CD4-positive, alpha-beta memory T cell (primary cell): ENCODE results near the gene C3. TPM values are rescaled to one million over a fixed set of nuclear protein-coding genes. Genes with fewer than 3 reads are reported as not detected.

Source experiments
- CTCF ChIA-PET: fragments of 350-600 bp; sonication (Branson Sonifier 250); formaldehyde crosslinking; loops from one replicate; lab custom pipeline; 2021; ENCODE audit warnings: inconsistent platforms; ENCODE audit not compliant: partially characterized antibody; lab: Charles Lee
- POLR2A ChIA-PET: fragments of 350-600 bp; sonication (Branson Sonifier 250); formaldehyde crosslinking; loops from one replicate; lab custom pipeline; 2021; ENCODE audit not compliant: partially characterized antibody; lab: Charles Lee
- DNase-seq, 5 donors: peaks; one replicate each; pipeline versions ENCODE4 v3.0.0 to v3.0.0-alpha.2; 2020 to 2022; ENCODE audit warnings: mixed read lengths in 1 of 5
- H3K27ac ChIP-seq: one replicate; pipeline ENCODE4 v1.7.0; 2013; ENCODE audit warnings: low read depth, low read length
- H3K27me3 ChIP-seq: 2 replicates; pipeline ENCODE4 v1.7.0; 2013; ENCODE audit warnings: mild to moderate bottlenecking, low read length, moderate library complexity; ENCODE audit not compliant: insufficient read depth
- H3K36me3 ChIP-seq: 2 replicates; pipeline ENCODE4 v1.7.0; 2013; ENCODE audit warnings: mild to moderate bottlenecking, low read length, moderate library complexity; ENCODE audit not compliant: insufficient read depth
- H3K4me1 ChIP-seq: 2 replicates; pipeline ENCODE4 v1.7.0; 2013; ENCODE audit warnings: mild to moderate bottlenecking, low read length, moderate library complexity; ENCODE audit not compliant: insufficient read depth
- H3K4me3 ChIP-seq, 2 donors: one replicate each; pipeline ENCODE4 v1.7.0; 2013; ENCODE audit warnings: low read length in 2 of 2, mild to moderate bottlenecking in 1 of 2
- H3K9me3 ChIP-seq, 2 donors: one replicate each; pipeline ENCODE4 v1.7.0; 2013; ENCODE audit warnings: low read length in 2 of 2, control low read depth in 1 of 2; ENCODE audit not compliant: control insufficient read depth in 1 of 2
- H3K27ac Mint-ChIP-seq, 7 donors: one replicate each; pipeline ENCODE4 v1.8.0; 2020 to 2021; ENCODE audit warnings: mixed read lengths in 7 of 7, mild to moderate bottlenecking in 6 of 7, inconsistent platforms in 3 of 7, moderate library complexity in 3 of 7
- H3K27me3 Mint-ChIP-seq, 2 donors: one replicate each; pipeline ENCODE4 v1.8.0; 2020 to 2021; ENCODE audit warnings: mixed read lengths in 2 of 2
- H3K36me3 Mint-ChIP-seq, 2 donors: one replicate each; pipeline ENCODE4 v1.8.0; 2020 to 2021; ENCODE audit warnings: mixed read lengths in 2 of 2, inconsistent platforms in 1 of 2, mild to moderate bottlenecking in 1 of 2
- H3K4me1 Mint-ChIP-seq, 4 donors: one replicate each; pipeline ENCODE4 v1.8.0; 2020 to 2021; ENCODE audit warnings: mixed read lengths in 4 of 4, mild to moderate bottlenecking in 1 of 4
- H3K4me3 Mint-ChIP-seq, 8 donors: one replicate each; pipeline ENCODE4 v1.8.0; 2020 to 2021; ENCODE audit warnings: mixed read lengths in 8 of 8, mild to moderate bottlenecking in 7 of 8, moderate library complexity in 6 of 8, inconsistent platforms in 3 of 8
- H3K9me3 Mint-ChIP-seq, 8 donors: one replicate each; pipeline ENCODE4 v1.8.0; 2020 to 2021; ENCODE audit warnings: mixed read lengths in 8 of 8, mild to moderate bottlenecking in 5 of 8, inconsistent platforms in 3 of 8, moderate library complexity in 1 of 8
- intact Hi-C: fragments of 100-400 bp; cut with micrococcal nuclease; formaldehyde crosslinking; loops from one replicate; pipeline ENCODE4 v1.15.1; 2023
- microRNA-seq: library from miRNA; unstranded; fragments of <30 nt; microRNA quantifications from one replicate; pipeline ENCODE4 v1.2.0, GENCODE V29; 2021; ENCODE audit warnings: borderline replicate concordance, borderline number of aligned reads, borderline microRNAs expressed, mixed read lengths
- polyA plus RNA-seq, 2 donors: library from polyadenylated mRNA; unstranded; fragments of 300-500 nt; fragmentation: Illumina TruSeq; gene quantifications; one replicate each; pipeline ENCODE4 v1.2.3, GENCODE V29; 2021
- total RNA-seq, 2 experiments: library from RNA; stranded (reverse); gene quantifications; one replicate each; pipeline ENCODE4 v1.2.3, GENCODE V29; 2021

The C3 gene
- total and polyA plus RNA-seq, 4 experiments from 2014 or later = 1.5 to 2.2 TPM; not detected in 2

GRCh38 chr19:6632002-6632621 is 88.3 kb downstream of the C3 start:
- H3K27ac Mint-ChIP-seq = peak overlapping the region in 3 of 7 donors; percentile 3 to 24 (median 22)
- H3K27me3 ChIP-seq = no peaks in the 10 kb centered on the region
- ChIA-PET POLR2A (interaction anchor here (1.2 kb wide), 1 partner anchor 231 kb away, joined by 4 read pairs; no protein-coding TSS in a partner anchor), CTCF (interaction anchor here (0.6 to 7.7 kb wide), 28 partner anchors 8 to 905 kb away, joined by 3 to 69 read pairs (median 4); partner anchors contain the start of gene GPR108)
- intact Hi-C loops = loop anchor here (1.0 to 2.0 kb wide), 4 partner anchors 43 to 231 kb away; no protein-coding TSS in a partner anchor
- no peaks in the 10 kb centered on the region for H3K9me3 Mint-ChIP-seq
- no peak overlapping the region for H3K27ac ChIP-seq
- peaks cover 1 to 2% of the 10 kb centered on the region in 2 donors for H3K27me3 Mint-ChIP-seq
- H3K4me1 Mint-ChIP-seq = peaks cover 8 to 15% (median 10%) of the 10 kb centered on the region in 4 donors
- peak; percentile 78 to 86 (median 82) for DNase-seq
- no peaks in the 10 kb centered on the region for H3K36me3 Mint-ChIP-seq
- H3K4me1 ChIP-seq = peaks cover 7% of the 10 kb centered on the region
- no peaks in the 10 kb centered on the region for H3K9me3 ChIP-seq
- no peaks in the 10 kb centered on the region for H3K36me3 ChIP-seq
- no peak overlapping the region for H3K4me3 ChIP-seq
- no peak overlapping the region for H3K4me3 Mint-ChIP-seq

Small RNA genes within 50 kb of the gene (microRNA-seq; reads per million reads assigned to microRNA genes)
- not detected for gene MIR6791

Other genes with a start within 250 kb of the C3 start
- gene DENND1C, start 238.9 kb downstream of the C3 start, total RNA-seq = 100 to 1,000 TPM; 105 to 113 TPM
- 10 to 100 TPM; 39.6 to 77.8 TPM for gene DENND1C, start 238.9 kb downstream of the C3 start, polyA plus RNA-seq
- gene TUBB4A, start 218.3 kb downstream of the C3 start, total RNA-seq = 1 to 10 TPM; 3.9 to 4.7 TPM
- 1 to 10 TPM; 1.5 to 1.9 TPM for gene TUBB4A, start 218.3 kb downstream of the C3 start, polyA plus RNA-seq
- gene TNFSF9, start 189.6 kb downstream of the C3 start, total RNA-seq = under 1 TPM; 0.64 to 0.99 TPM
- gene TNFSF9, start 189.6 kb downstream of the C3 start, polyA plus RNA-seq = 1 to 10 TPM in 1 of 2 donors, under 1 TPM in 1; 0.29 to 3.3 TPM
- 1 to 10 TPM; 1.9 to 3.0 TPM for gene CD70, start 129.5 kb downstream of the C3 start, total RNA-seq
- gene CD70, start 129.5 kb downstream of the C3 start, polyA plus RNA-seq = 1 to 10 TPM; 1.8 to 1.9 TPM
- 10 to 100 TPM; 12.5 to 14.0 TPM for gene TNFSF14, start 50.5 kb downstream of the C3 start, total RNA-seq
- gene TNFSF14, start 50.5 kb downstream of the C3 start, polyA plus RNA-seq = 10 to 100 TPM in 1 of 2 donors, 1 to 10 TPM in 1; 3.1 to 18.9 TPM
- gene GPR108, start 16.9 kb upstream of the C3 start, total RNA-seq = 10 to 100 TPM; 75.6 to 85.3 TPM
- 100 to 1,000 TPM in 1 of 2 donors, 10 to 100 TPM in 1; 99.2 to 183 TPM for gene GPR108, start 16.9 kb upstream of the C3 start, polyA plus RNA-seq
- gene TRIP10, start 19.0 kb upstream of the C3 start, total RNA-seq = 1 to 10 TPM; 6.1 to 6.5 TPM
- 1 to 10 TPM; 1.1 to 2.0 TPM for gene TRIP10, start 19.0 kb upstream of the C3 start, polyA plus RNA-seq
- 10 to 100 TPM; 59.3 to 64.3 TPM for gene SH2D3A, start 46.8 kb upstream of the C3 start, total RNA-seq
- 10 to 100 TPM; 26.9 to 37.9 TPM for gene SH2D3A, start 46.8 kb upstream of the C3 start, polyA plus RNA-seq
- gene VAV1, start 52.1 kb upstream of the C3 start, total RNA-seq = 10 to 100 TPM; 82.5 to 87.6 TPM
- gene VAV1, start 52.1 kb upstream of the C3 start, polyA plus RNA-seq = 10 to 100 TPM; 16.0 to 23.9 TPM
- gene ADGRE1, start 166.9 kb upstream of the C3 start, total RNA-seq = 10 to 100 TPM in 1 of 2 experiments, 1 to 10 TPM in 1; 8.5 to 10.0 TPM
- 10 to 100 TPM in 1 of 2 donors, 1 to 10 TPM in 1; 2.9 to 10.6 TPM for gene ADGRE1, start 166.9 kb upstream of the C3 start, polyA plus RNA-seq